Measurements from ENCODE around the gene AMIGO3. TPM values are rescaled to one million over a fixed set of nuclear protein-coding genes. Genes with fewer than 3 reads are reported as not detected.

AMIGO3 gene, protein sequence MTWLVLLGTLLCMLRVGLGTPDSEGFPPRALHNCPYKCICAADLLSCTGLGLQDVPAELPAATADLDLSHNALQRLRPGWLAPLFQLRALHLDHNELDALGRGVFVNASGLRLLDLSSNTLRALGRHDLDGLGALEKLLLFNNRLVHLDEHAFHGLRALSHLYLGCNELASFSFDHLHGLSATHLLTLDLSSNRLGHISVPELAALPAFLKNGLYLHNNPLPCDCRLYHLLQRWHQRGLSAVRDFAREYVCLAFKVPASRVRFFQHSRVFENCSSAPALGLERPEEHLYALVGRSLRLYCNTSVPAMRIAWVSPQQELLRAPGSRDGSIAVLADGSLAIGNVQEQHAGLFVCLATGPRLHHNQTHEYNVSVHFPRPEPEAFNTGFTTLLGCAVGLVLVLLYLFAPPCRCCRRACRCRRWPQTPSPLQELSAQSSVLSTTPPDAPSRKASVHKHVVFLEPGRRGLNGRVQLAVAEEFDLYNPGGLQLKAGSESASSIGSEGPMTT
- 1 to 10 TPM in 1 of 4 donors, under 1 TPM in 2, not detected in 1; 0.22 to 1.1 (median 0.68) TPM for total RNA-seq

DNA sequence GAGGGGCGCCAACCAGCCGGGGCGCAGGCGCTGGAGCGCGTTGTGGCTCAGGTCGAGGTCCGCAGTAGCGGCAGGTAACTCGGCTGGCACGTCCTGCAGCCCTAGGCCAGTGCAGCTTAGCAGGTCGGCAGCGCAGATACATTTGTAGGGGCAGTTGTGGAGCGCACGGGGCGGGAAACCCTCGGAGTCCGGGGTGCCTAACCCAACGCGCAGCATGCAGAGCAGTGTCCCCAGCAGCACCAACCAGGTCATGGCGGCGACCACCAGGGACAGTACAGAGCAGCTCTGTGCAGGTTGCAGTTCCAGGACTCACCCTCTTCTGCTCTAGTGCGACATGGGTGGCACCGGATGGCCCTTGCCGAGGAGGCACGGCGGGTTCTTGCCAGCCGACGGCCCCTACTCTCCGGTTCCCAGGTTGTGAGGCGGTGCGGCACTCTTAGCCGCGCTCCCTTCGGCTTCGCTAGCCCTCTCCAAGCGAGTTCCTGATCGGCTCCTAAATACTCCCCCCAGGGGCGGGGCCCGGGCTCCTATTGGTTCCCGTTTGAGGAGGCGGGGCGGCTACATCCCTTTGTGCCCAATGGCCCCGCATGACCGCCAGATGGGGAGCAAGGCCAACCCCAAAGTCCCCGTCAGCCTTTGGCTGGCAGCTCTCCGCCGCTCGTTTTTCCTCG is at the start of gene AMIGO3:
Gene AMIGO3 (minus strand): TSS at position 471 of the 671 bp plus-strand sequence. CDS start 219 bp downstream, at position 252.
- TF ChIP-seq, protein P1, sequence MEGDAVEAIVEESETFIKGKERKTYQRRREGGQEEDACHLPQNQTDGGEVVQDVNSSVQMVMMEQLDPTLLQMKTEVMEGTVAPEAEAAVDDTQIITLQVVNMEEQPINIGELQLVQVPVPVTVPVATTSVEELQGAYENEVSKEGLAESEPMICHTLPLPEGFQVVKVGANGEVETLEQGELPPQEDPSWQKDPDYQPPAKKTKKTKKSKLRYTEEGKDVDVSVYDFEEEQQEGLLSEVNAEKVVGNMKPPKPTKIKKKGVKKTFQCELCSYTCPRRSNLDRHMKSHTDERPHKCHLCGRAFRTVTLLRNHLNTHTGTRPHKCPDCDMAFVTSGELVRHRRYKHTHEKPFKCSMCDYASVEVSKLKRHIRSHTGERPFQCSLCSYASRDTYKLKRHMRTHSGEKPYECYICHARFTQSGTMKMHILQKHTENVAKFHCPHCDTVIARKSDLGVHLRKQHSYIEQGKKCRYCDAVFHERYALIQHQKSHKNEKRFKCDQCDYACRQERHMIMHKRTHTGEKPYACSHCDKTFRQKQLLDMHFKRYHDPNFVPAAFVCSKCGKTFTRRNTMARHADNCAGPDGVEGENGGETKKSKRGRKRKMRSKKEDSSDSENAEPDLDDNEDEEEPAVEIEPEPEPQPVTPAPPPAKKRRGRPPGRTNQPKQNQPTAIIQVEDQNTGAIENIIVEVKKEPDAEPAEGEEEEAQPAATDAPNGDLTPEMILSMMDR (IDR thresholded peaks at IDR 0.05; ENCODE audit: low read depth) = no peak

DNA sequence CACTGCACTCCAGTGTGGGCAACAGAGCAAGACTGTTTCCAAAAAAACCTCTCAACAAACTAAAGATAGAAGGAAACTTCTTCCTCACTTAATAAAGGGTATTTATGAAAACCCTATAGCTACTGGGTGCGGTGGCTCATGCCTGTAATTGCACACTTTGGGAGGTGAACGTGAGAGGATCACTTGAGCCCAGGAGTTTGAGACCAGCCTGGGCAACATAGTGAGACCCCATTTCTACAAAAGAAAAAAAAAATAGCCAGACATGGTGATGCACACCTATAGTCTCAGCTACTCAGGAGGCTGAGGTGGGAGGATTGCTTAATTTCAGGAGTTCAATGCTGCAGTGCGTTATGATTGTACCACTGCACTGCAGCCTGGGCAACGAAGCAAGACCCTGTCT is 44.5 kb upstream of the AMIGO3 start:
- TF ChIP-seq, protein P1 (IDR thresholded peaks at IDR 0.05; ENCODE audit: low read depth) = no peak

DNA sequence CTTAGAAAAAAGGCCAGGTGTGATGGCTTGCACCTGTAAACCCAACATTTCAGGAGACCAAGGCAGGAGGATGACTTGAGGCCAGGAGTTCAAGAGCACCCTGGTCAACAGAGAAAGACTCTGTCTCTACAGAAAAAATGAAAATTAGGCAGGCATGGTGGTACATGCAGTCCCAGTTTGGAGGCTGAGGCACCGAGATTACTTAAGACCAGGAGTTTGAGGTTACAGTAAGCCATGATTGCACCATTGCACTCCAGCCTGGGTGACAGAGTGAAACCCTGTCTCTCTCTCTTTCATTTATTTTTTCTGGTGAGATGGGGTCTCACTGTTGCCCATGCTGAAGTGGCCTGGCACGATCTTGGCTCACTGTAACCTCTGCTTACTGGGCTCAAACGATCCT is 42.2 kb upstream of the AMIGO3 start:
- TF ChIP-seq, protein P1 (IDR thresholded peaks at IDR 0.05; ENCODE audit: low read depth) = no peak

DNA sequence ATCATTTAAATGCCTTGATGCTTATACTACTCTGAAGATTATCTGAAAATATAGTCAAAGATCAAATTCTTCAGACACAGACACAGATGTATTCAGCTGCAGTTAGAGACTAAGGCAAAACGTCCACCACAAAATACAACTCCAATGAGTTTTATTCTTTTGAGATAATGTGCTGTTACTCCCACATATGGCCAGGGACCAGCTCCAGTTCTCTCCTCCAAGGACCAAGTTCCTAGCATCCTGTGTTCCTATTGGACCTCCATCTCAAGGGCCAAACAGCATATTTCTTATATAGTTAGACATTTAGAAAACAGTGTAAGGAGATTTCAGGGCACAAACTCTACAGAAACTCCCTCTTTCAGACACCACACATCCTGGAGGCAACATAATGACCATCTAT is 39.7 kb upstream of the AMIGO3 start:
- TF ChIP-seq, protein P1 (IDR thresholded peaks at IDR 0.05; ENCODE audit: low read depth) = no peak

DNA sequence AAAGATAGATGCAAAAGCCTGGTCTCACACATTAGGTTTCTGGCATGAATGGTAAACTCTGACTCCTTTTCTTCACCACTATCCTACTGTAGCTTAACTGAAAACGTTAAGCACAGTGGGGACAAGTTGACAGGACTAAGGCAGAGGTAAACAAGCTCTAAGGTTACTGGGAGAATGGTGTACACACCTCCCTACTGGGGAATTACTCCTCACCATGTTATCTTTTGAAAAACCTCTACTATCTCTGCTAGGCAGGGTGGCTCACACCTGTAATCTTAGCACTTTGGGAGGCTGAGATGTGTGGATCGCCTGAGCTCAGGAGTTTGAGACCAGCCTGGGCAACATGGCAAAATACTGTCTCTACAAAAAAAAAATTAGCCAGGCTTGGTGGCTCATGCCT is 37.7 kb upstream of the AMIGO3 start:
- TF ChIP-seq, protein P1 (IDR thresholded peaks at IDR 0.05; ENCODE audit: low read depth) = no peak

DNA sequence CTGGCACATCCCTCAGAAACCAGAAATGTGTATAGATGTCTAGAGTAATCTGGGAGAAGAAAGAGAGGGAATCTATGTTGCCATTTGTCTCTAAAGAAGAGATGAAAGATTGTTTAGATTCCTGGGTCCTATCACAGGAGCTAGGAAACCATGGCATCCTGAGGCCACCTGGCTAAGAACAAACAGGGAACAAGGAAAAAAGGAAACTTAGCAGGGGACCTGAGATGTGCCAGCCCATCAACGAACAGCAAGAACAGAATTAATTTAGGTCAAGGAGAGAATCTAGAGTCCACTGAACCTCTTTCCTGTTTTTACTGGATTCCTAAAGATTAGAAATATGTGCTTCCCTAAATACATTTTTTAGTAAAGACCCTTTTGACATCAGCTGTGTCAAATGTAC is 36.6 kb upstream of the AMIGO3 start:
- TF ChIP-seq, protein P1 (IDR thresholded peaks at IDR 0.05; ENCODE audit: low read depth) = no peak

DNA sequence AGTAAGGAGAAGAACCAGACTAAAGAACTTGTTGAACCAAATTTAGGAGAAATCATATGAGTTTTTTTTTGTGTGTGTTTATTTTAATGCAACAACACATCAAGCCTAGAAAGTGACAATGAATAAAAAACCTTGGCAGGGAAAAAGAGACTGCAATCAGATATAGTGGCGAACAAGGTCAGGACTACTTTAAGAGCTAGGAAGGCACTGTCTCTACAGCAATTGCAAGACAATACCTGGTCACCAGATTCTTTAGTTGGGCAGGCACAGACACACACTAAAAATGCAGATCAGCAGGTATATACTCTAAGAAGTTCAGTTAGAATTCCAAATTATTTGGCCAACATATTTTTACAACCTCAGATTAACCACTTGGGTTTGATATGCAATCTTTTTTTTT is 35.1 kb upstream of the AMIGO3 start:
- TF ChIP-seq, protein P1 (IDR thresholded peaks at IDR 0.05; ENCODE audit: low read depth) = no peak
